Erythroblast (primary cell): Measurements from ENCODE around the gene IQCN.

Experiments
- DNase-seq, 2 experiments: peaks; one replicate each; lab custom pipeline; 2025; lab: John Stamatoyannopoulos, UW
- GATA1 ChIP-seq: IDR thresholded peaks from 2 replicates; pipeline ENCODE4 v1.6.1; 2011; ENCODE audit warnings: low read depth, mild to moderate bottlenecking, control low read depth, low read length, moderate library complexity
- POLR2A ChIP-seq: IDR thresholded peaks from 2 replicates; pipeline ENCODE4 v1.6.1; 2011; ENCODE audit warnings: mild to moderate bottlenecking, low read length

Gene IQCN

DNA sequence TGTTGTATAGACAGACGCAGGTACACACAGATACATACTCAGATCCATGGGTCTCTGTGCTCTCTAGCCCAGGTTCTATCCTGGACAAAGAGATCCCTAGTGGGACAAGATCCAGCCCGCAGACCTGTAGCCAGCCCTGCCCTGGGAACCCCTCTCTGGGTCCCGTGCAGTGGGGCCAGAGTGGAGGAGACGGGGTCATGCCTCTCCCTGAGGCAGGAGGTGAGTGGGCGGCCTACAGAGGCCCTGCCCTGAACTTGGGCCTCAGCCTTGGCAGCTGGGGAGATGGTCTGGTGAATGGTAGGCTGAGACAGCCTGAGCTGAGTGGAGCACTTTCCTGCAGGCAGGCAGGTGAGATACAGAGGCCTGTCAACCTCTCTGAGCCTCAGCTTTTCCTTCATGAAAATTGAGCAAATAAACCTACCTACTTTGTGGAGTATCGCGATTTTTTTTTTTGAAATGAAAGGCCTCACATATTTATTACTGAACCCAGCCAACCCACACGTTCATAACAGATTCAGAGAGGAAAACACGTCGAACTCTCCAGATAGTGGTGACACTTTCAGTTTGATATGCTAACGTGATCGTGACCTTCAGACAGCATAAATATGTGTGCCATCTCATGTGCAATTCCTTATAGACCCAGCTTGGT lies 10.6 kb upstream of the IQCN start:
- TF ChIP-seq GATA1: no peak
- TF ChIP-seq POLR2A: peak; percentile 30
- DNase-seq: no peak

DNA sequence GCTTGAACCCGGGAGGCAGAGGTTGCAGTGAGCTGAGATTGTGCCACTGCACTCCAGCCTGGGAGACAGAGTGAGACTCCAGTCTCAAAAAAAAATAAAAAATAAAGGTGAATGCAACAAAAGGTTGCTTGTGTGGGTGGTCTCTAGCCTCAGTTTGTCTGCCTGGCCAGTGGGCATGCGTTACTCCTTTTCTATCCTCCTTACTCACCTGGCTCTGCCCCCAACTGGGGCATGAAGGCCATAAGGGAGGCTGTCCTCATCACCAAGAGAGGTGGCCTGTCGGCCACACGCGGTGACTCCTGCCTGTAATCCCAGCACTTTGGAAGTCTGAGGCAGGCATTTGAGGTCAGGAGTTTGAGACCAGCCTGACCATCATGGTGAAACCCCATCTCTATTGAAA lies 9.1 kb upstream of the IQCN start:
- no peak for TF ChIP-seq GATA1
- no peak for TF ChIP-seq POLR2A
- DNase-seq: no peak

DNA sequence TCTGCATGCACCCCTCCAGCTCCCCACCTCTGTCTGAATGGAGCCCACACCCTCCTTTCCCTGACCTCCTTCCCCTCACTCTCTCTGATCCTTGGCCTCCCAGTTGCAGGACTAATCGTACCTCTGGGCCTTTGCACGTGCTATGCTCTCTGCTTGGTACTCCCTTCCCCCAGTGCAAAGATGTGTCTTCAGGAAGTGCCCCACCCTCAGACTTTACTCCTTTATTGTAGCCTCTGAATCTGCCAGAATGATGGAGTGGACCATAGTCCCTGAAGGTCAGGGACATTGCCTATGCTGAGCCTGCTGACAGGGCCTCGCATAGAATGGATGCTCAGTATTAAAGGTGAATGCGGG lies 8.5 kb upstream of the IQCN start:
- DNase-seq: peak in 1 of 2 experiments; percentile 57
- TF ChIP-seq GATA1 (no peak), POLR2A (no peak)

DNA sequence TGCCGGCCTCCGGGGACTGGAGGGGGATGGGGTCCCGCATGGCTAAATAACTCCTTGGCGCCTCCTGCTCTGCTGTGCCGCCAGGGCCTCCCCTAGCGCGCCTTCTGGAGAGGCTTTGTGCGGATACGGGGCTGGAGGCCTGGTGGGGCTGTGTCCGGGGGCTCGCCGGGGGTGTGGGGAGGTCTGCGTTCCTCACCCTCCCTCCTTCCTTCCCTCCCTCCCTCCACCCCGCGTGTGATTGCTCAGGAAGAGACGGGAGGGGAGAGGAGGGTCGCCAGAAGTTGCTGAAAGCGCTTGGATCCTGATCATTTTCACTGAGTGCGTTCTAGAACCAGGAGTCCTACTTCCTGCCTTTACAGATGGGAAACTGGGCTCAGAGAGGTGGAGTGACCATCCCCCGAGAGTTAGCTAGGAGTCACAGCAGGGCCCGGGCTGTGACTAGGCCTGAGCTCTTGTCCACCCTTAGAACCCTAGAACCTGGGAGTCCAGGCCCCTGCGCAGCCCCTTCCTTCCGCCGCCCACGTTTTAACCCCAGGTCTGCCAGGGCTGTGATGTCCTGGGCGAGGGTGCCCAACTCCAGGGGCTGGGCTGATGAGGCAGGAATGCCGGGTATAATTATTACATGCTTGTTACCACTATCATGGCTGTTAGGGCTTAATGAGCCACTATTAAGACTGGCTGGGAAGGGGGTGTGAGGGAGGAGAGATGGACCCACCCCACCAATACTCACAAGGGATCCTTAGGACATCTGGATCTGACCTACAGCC lies 8.0 kb upstream of the IQCN start:
- peak; percentile 54 for TF ChIP-seq POLR2A
- no peak for TF ChIP-seq GATA1
- DNase-seq: no peak

DNA sequence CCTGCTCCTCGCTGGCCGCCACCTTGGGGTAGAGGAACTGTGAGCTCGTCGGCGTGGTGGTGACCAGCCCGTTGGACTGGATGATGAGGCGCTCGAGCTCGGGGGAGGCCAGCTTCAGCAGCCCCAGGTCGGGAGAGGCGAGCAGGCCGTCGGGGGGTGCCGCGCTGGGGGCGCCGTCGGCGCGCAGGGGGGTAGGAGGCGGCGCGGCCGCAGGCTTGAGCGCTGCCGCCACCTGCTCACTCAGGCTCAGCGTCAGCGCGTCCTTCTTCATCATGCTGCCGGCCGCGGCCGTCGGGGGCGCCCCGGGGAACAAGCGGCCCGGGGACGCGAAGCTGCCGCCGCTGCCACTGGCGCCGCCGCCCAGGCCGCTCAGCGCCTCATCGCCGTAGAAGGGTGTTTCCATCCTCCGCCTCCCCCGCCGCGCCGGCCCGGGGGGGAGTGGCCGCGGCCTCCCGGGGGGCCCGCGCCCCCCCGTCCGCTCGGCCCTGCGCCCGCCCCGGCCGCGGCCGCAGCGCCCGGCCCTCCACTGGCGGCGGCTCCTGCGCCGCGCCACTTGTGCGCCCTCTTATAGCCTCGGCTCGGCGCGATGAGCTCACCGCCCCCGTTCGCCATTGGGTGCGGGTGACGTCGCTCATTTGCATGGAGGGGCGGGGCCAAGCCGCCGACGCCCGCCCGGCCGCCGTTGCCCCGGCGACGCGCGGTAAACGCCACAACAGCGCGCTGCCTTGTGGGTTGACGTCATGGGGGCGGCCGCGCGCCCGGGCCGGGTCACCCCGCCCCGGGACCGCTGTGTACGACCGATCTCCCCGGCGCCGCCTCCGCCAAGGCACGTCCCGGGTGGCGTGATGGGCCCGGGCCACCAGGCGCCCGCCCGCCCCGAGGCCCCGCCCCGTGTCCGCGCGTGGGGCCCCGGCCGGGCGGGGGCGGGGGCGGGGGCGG lies 7.1 kb upstream of the IQCN start, which contains the start of gene JUND:
TSS of gene JUND (minus strand) at position 541 of the 939 bp plus-strand sequence. CDS start at position 403, 138 bp downstream.
- DNase-seq: peak; percentile 99 to 100
- TF ChIP-seq POLR2A: peak; percentile 96
- no peak for TF ChIP-seq GATA1

DNA sequence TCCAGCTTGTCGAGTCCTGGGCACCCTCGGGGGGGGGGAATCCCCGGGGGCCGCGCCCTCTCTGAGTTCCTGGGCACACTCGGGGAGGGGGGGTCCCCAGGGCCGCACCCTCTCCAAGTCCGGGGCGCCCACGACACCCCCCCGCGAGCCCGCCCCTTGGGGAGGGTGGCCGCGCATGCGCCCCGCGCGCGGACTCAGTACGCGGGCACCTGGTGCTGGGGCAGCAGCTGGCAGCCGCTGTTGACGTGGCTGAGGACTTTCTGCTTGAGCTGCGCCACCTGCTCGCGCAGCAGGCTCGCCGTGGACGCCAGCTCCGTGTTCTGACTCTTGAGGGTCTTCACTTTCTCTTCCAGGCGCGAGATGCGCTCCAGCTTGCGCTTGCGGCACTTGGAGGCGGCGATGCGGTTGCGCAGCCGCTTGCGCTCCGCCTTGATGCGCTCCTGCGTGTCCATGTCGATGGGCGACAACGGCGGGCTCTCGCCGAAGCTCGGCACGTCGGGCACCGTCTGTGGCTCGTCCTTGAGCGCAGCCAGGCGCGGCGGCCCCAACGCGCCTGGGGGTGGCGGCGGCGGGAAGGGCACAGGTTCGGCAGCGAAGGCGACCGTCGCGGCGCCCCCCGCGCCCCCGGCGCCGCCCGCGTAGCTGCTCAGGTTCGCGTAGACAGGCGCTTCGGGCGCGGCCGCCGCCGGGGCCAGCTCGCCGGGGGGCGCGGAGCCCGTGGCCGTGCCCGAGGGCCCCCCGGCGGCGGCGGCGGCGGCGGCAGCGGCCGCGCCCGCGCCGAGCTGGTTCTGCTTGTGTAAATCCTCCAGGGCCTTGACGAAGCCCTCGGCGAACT lies 6.2 kb upstream of the IQCN start:
- TF ChIP-seq POLR2A (peak; percentile 65), GATA1 (no peak)

DNA sequence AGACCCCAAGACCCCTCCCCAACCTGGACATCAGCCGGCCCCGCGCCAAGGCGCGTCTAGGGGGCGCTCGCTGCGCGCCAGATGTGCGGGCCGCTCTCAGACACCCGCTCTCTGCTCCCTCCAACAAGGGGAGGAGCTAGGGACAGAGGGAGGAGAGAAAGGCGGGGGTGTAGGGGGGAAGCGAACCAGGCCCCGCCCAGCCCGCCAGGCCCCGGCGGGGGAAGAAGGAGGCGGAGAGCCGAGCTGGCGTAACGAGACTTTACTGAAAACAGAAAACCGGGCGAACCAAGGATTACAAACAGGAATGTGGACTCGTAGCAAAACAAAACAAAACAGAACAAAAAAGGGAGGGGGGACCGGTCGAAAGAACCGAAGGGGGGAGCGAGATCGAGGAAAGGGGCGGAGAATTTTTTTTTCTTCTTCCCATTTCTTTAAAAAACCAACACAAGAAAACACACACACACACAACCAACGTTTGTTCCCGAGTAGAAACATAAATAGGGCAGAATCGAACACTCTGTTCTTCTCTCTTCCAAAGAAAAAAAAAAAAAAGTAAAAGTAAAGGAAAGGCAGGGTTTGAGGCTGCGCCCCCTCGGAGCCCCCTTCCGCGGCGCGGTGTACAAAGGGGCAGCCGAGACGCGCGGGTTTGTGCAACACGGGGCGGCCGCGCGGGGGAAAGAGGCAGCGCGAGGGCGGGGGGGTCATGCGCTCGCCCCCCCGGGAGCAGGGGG lies 5.4 kb upstream of the IQCN start:
- DNase-seq: peak; percentile 96 to 97
- TF ChIP-seq POLR2A (peak; percentile 22), GATA1 (no peak)

More for the DNA sequence above, 6.2 kb upstream of the IQCN start:
- peak; percentile 91 to 94 for DNase-seq

DNA sequence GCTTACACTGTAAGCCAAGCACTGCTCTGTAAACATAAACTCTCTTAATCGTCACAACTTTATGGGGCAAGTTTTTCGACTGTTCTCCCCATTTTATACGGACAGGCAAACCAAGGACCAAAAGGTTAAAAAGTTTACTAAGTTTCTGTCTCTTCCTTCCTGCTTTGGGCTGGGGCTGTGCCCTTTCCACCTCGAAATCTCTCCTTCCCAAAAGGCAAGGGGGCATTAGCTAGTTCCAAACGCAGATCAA lies 4.9 kb upstream of the IQCN start:
- no peak for DNase-seq
- no peak for TF ChIP-seq GATA1
- TF ChIP-seq POLR2A: peak; percentile 68

DNA sequence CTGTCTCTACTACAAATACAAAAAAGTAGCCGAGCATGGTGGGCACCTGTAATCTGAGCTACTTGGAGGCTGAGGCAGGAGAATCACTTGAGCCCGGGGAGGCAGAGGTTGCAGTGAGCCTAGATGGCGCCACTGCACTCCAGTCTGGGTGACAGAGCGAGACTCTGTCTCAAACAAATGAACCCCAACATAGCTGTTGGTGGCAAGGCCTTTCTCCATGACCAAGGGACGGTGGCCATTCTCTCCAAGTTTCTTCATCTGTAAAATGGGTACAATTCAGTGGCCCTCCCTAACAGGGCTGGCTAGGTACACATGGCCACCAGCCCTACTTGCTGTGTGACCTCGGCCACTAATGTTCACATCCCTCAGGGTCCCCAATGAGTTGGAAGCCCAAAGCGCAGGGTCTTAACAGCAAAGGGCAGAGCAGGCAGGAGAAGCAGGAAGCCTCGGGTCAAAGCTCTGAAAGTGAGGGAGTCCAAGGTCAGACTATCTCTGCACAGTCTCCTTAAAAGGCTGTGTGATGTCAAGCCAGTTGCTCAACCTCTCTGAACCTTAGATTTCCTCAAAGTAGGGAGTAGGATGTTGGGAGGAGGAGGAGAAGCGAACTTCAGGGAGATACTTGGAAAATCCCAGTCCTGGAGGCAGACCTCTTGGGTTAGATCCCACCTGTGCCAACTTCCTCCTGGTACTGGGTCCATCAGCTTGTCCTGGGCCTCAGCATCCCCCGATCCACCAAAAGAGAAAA lies 4.4 kb upstream of the IQCN start:
- DNase-seq: peak; percentile 70 to 79
- peak; percentile 55 for TF ChIP-seq POLR2A
- TF ChIP-seq GATA1: no peak

DNA sequence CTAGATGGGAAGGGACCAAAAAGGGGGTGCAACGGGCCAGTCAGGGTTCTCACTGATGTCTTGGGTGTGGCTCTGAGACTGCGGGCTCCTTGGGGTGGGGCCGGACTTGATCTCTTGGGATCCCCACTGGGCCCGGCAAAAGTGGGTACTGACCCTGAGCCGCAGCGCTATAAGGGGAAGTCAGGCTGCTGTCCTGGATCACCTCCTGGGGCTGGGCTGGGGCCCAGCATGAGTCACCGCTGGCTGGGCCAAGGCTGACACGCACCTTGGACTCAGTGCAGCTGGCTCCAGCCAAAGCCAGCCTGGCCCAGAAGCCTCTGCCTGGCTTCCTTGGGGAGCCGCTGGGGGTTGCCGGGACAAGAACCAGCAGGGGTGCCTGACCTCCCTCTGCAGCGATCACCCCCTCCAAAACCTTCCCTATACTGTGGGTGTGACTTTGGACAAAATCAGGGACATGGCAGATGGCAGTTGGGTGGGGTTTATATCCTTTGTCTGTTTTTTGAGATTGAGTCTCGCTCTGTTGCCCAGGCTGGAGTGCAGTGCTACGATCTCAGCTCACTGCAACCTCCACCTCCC lies 617 bp upstream of the IQCN start:
- no peak for TF ChIP-seq GATA1
- TF ChIP-seq POLR2A: peak; percentile 72
- peak in 1 of 2 experiments; percentile 71 for DNase-seq

DNA sequence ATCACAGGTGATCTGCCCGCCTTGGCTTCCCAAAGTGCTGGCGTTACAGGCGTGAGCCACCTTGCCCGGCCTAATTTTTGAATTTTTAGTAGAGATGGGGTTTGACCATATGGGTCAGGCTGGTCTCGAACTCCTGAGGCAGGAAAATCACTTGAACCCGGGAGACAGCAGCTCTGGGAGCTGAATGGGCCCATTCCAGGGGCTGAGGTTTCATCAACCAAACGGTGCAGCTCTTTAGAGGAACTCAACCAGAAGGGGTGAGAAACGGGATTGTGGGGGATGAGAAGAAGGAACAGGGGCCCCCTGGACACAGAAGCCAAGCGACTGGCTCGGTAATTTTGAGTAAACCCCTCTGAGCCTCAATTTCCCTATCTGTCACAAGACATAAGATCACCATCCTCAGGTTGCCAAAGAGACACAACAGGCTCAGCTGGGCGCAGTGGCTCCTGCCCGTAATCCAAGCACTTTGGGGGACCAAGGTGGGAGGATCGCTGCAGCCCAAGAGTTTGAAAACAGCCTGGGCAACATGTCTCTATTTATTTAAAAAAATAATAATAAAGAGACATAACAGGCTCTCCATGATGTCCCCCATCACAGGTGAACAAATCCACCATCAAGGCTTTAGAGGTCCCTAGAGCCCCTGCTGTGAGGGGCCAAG lies 562 bp downstream of the IQCN start:
- TF ChIP-seq POLR2A (no peak), GATA1 (no peak)
- no peak for DNase-seq
